ENCODE measurements around the gene PXYLP1. TPM values are rescaled to one million over a fixed set of nuclear protein-coding genes. Genes with fewer than 3 reads are reported as not detected.

The PXYLP1 gene
- total RNA-seq, 1 donor = 9.1 TPM

- H3K4me3 ChIP-seq (ENCODE audit: low read depth, low read length) = no peak overlapping the region
- TF ChIP-seq CTCF (IDR thresholded peaks at IDR 0.05; ENCODE audit: insufficient read depth, low read length) = no peak
- no peak for DNase-seq (ENCODE audit: low read depth)
Measured at GRCh38 chr3:141216975-141217374, 14.7 kb upstream of the PXYLP1 start.

GRCh38 chr3:141217389-141217788 lies 14.2 kb upstream of the PXYLP1 start:
- DNase-seq (ENCODE audit: low read depth) = no peak
- TF ChIP-seq CTCF (IDR thresholded peaks at IDR 0.05; ENCODE audit: insufficient read depth, low read length) = no peak
- no peak overlapping the region for H3K4me3 ChIP-seq (ENCODE audit: low read depth, low read length)

- TF ChIP-seq CTCF (IDR thresholded peaks at IDR 0.05; ENCODE audit: insufficient read depth, low read length) = no peak
- DNase-seq (ENCODE audit: low read depth) = no peak
- H3K4me3 ChIP-seq (ENCODE audit: low read depth, low read length) = no peak overlapping the region
Measured at GRCh38 chr3:141218162-141218835, 13.3 kb upstream of the PXYLP1 start.

- no peak for TF ChIP-seq CTCF (IDR thresholded peaks at IDR 0.05; ENCODE audit: insufficient read depth, low read length)
- no peak for DNase-seq (ENCODE audit: low read depth)
- H3K4me3 ChIP-seq (ENCODE audit: low read depth, low read length) = no peak overlapping the region
Measured at GRCh38 chr3:141218926-141219325, 12.7 kb upstream of the PXYLP1 start.

GRCh38 chr3:141223673-141224166 lies 7.9 kb upstream of the PXYLP1 start:
- DNase-seq (ENCODE audit: low read depth) = no peak
- H3K4me3 ChIP-seq (ENCODE audit: low read depth, low read length) = no peak overlapping the region
- TF ChIP-seq CTCF (IDR thresholded peaks at IDR 0.05; ENCODE audit: insufficient read depth, low read length) = no peak

GRCh38 chr3:141225939-141226338 lies 5.7 kb upstream of the PXYLP1 start:
- no peak for TF ChIP-seq CTCF (IDR thresholded peaks at IDR 0.05; ENCODE audit: insufficient read depth, low read length)
- no peak for DNase-seq (ENCODE audit: low read depth)
- H3K4me3 ChIP-seq (ENCODE audit: low read depth, low read length) = no peak overlapping the region

- DNase-seq (ENCODE audit: low read depth) = no peak
- TF ChIP-seq CTCF (IDR thresholded peaks at IDR 0.05; ENCODE audit: insufficient read depth, low read length) = no peak
Measured at GRCh38 chr3:141227216-141227615, 4.4 kb upstream of the PXYLP1 start.

More at GRCh38 chr3:141227216-141227615, 4.4 kb upstream of the PXYLP1 start:
- no peak overlapping the region for H3K4me3 ChIP-seq (ENCODE audit: low read depth, low read length)

All from fibroblast of the aortic adventitia (primary cell).